SK-N-SH treated with all-trans-retinoic acid at 6 μM for 48 hours (cell line): ENCODE data around the gene CAB39L.

Source experiments
- ATAC-seq: fragments of 200-7000 bp; cut with Tn5 transposase; 3 replicates; pipeline ENCODE4 v1.9.1; 2020; ENCODE audit warnings: mild to moderate bottlenecking, moderate library complexity
- BACH2 ChIP-seq: fragments of 250-450 bp; sonication (Bioruptor Pico); IDR thresholded peaks from 2 replicates; pipeline ENCODE4 v1.9.0; 2021; ENCODE audit warnings: mild to moderate bottlenecking, borderline replicate concordance
- CREB5 ChIP-seq: fragments of 250-450 bp; sonication (Bioruptor Pico); IDR thresholded peaks from 2 replicates; pipeline ENCODE4 v1.5.1; 2020; ENCODE audit warnings: low read depth, mild to moderate bottlenecking, moderate library complexity
- CSDC2 ChIP-seq: fragments of 250-450 bp; sonication (Bioruptor Pico); IDR thresholded peaks from 2 replicates; pipeline ENCODE4 v1.5.0; 2020; ENCODE audit warnings: mild to moderate bottlenecking, moderate library complexity
- CSRNP3 ChIP-seq: fragments of 250-450 bp; sonication (Bioruptor Pico); IDR thresholded peaks from 2 replicates; pipeline ENCODE4 v1.5.1; 2021; ENCODE audit warnings: mild to moderate bottlenecking, moderate library complexity
- ESRRG ChIP-seq: fragments of 250-450 bp; sonication (Bioruptor Pico); IDR thresholded peaks from 2 replicates; pipeline ENCODE4 v1.6.1; 2021; ENCODE audit warnings: mild to moderate bottlenecking
- ISL1 ChIP-seq: fragments of 250-450 bp; sonication (Bioruptor Pico); IDR thresholded peaks from 2 replicates; pipeline ENCODE4 v2.1.2; 2022; ENCODE audit warnings: mild to moderate bottlenecking, moderate library complexity
- POU6F1 ChIP-seq: fragments of 250-450 bp; sonication (Bioruptor Pico); IDR thresholded peaks from 2 replicates; pipeline ENCODE4 v1.8.0; 2021; ENCODE audit warnings: low read depth, mild to moderate bottlenecking, moderate library complexity, borderline replicate concordance
- PPARA ChIP-seq: fragments of 250-450 bp; sonication (Bioruptor Pico); IDR thresholded peaks from 2 replicates; pipeline ENCODE4 v1.5.0; 2020; ENCODE audit warnings: mild to moderate bottlenecking, borderline replicate concordance
- RARB ChIP-seq: fragments of 250-450 bp; sonication (Bioruptor Pico); IDR thresholded peaks from 2 replicates; pipeline ENCODE4 v1.8.0; 2021; ENCODE audit warnings: mild to moderate bottlenecking, moderate library complexity
- TCF4 ChIP-seq: fragments of 250-450 bp; sonication (Bioruptor Pico); IDR thresholded peaks from 2 replicates; pipeline ENCODE4 v1.8.0; 2021; ENCODE audit warnings: mild to moderate bottlenecking, moderate library complexity, borderline replicate concordance
- TOX ChIP-seq: fragments of 250-450 bp; sonication (Bioruptor Pico); IDR thresholded peaks from 2 replicates; pipeline ENCODE4 v1.8.0; 2021; ENCODE audit warnings: mild to moderate bottlenecking, moderate library complexity, borderline replicate concordance
- TSHZ2 ChIP-seq: fragments of 250-450 bp; sonication (Bioruptor Pico); IDR thresholded peaks from 2 replicates; pipeline ENCODE4 v1.5.0; 2020; ENCODE audit warnings: mild to moderate bottlenecking, moderate library complexity
- ZC3H10 ChIP-seq: fragments of 250-450 bp; sonication (Bioruptor Pico); IDR thresholded peaks from 2 replicates; pipeline ENCODE4 v1.5.1; 2021; ENCODE audit warnings: mild to moderate bottlenecking, moderate library complexity
- ZFP3 ChIP-seq: fragments of 250-450 bp; sonication (Bioruptor Pico); IDR thresholded peaks from 2 replicates; pipeline ENCODE4 v1.5.0; 2020; ENCODE audit warnings: mild to moderate bottlenecking, moderate library complexity
- ZFP30 ChIP-seq: fragments of 450-650 bp; formaldehyde crosslinking; IDR thresholded peaks from 2 replicates; pipeline ENCODE4 v1.5.0; 2022; ENCODE audit warnings: mild to moderate bottlenecking, moderate library complexity
- ZNF565 ChIP-seq: fragments of 450-650 bp; formaldehyde crosslinking; conservative IDR thresholded peaks from 2 replicates; pipeline ENCODE4 v1.5.0; 2020; ENCODE audit warnings: low read depth, mild to moderate bottlenecking, moderate library complexity
- ZNF70 ChIP-seq: fragments of 450-650 bp; formaldehyde crosslinking; IDR thresholded peaks from 2 replicates; pipeline ENCODE4 v1.5.0; 2020; ENCODE audit warnings: mild to moderate bottlenecking, moderate library complexity
- ZNF8 ChIP-seq: fragments of 450-650 bp; formaldehyde crosslinking; IDR thresholded peaks from 2 replicates; pipeline ENCODE4 v1.5.0; 2020; ENCODE audit warnings: mild to moderate bottlenecking, moderate library complexity

CAB39L gene

GRCh38 chr13:49395451-49395865 is 48.4 kb downstream of the CAB39L start:
- TF ChIP-seq TOX (no peak), CSDC2 (CRISPR knock-in tag) (no peak), ZNF565 (CRISPR knock-in tag) (no peak), TCF4 (no peak), ZC3H10 (no peak), ISL1 (CRISPR knock-in tag) (no peak), BACH2 (CRISPR knock-in tag) (no peak), POU6F1 (CRISPR knock-in tag) (no peak), CSRNP3 (no peak)
- no peak for ATAC-seq

- TF ChIP-seq ZNF70 (no peak), CREB5 (no peak), ZNF565 (CRISPR knock-in tag) (no peak), TOX (no peak), CSDC2 (CRISPR knock-in tag) (no peak), POU6F1 (CRISPR knock-in tag) (no peak), ZNF8 (no peak), ZC3H10 (no peak), TSHZ2 (CRISPR knock-in tag) (no peak), CSRNP3 (no peak), ZFP3 (CRISPR knock-in tag) (no peak)
- ATAC-seq = no peak
Observed at GRCh38 chr13:49388091-49388635, 55.7 kb downstream of the CAB39L start.

- no peak for ATAC-seq
- no peak for TF ChIP-seq ZFP30 (CRISPR knock-in tag)
- no peak for TF ChIP-seq CREB5
- TF ChIP-seq POU6F1 (CRISPR knock-in tag) = no peak
- no peak for TF ChIP-seq PPARA (CRISPR knock-in tag)
- TF ChIP-seq ESRRG (CRISPR knock-in tag) = no peak
- TF ChIP-seq ZC3H10 = no peak
- no peak for TF ChIP-seq RARB
- no peak for TF ChIP-seq ZFP3 (CRISPR knock-in tag)
- TF ChIP-seq TSHZ2 (CRISPR knock-in tag) = no peak
Observed at GRCh38 chr13:49386664-49387063, 57.2 kb downstream of the CAB39L start.
